ENCODE measurements around the gene DCANP1.

Gene DCANP1

DNA sequence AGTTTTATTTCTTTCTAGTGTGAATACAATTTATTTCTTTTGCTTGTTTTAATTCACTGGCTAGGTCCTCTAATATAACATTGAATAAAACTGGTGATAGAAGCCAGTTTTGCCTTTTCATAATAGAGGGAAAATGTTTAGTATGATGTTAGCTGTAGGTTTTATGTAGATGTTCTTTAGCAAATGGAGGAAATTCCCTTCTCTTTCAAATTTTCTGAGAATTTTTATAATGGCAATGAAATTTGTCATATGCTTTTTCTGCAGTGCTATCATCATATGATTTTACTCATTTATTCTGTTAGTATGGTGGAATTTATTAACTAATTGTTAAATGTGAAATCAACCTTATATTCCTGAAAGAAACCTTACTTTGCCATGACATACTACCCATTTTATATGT lies 30.1 kb downstream of the DCANP1 start:
- no peak for DNase-seq

DNA sequence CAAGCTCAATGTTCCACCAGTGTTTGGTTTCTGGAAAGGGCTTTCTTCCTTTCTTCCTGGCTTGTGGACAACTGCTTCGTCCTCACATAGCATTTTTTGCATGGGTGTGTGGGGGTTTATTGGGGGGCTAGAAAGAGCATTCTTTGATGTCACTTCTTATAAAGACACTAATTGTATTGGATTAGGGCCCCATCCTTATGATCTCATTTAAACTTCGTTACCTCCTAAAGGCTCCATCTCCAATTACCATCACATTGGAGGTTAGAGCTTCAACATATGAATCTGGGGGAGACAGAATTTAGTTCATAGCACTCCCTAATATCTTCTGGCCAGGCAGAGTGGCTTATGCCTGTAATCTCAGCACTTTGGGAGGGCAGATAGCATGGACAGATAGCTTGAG lies 42.1 kb downstream of the DCANP1 start:
- no peak for DNase-seq

DNA sequence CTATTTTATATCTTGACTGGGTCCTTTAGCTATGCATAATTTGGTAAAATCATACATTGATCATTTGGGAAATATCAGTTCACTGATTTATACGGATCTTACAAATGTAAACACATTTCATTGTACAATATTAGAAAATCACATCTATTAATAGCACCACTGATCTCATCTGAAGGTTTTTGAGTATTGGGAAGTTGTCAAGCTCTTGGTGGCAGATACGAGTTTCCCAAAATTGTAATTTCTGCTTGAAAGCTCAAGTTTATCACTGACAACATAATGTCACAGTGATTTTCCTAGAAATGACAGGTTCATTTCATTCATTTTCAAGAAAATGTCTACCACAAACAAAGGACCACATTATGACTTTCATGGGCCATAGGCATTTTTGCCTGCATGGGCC lies 45.1 kb downstream of the DCANP1 start:
- DNase-seq, result no peak

DNA sequence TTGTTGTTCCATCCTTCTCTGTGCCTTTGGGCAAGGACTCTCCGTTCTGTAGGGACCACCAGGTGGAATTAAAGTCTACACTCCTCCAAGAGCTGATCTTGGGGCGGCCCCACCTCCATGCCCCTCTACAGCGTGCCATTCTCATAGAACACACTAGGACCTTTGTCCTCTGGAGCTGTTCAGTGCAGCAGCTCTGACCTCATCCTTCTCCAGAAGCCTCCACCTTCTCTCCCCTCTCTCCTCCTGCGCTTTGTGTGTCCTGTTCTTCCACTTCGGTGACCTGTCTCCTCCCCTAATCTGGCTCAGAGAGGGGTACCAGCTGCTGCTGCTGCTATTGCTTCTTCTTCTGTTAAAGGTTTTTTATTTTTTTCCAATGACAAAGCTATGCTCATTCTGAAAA lies 46.3 kb downstream of the DCANP1 start:
- DNase-seq, result no peak

DNA sequence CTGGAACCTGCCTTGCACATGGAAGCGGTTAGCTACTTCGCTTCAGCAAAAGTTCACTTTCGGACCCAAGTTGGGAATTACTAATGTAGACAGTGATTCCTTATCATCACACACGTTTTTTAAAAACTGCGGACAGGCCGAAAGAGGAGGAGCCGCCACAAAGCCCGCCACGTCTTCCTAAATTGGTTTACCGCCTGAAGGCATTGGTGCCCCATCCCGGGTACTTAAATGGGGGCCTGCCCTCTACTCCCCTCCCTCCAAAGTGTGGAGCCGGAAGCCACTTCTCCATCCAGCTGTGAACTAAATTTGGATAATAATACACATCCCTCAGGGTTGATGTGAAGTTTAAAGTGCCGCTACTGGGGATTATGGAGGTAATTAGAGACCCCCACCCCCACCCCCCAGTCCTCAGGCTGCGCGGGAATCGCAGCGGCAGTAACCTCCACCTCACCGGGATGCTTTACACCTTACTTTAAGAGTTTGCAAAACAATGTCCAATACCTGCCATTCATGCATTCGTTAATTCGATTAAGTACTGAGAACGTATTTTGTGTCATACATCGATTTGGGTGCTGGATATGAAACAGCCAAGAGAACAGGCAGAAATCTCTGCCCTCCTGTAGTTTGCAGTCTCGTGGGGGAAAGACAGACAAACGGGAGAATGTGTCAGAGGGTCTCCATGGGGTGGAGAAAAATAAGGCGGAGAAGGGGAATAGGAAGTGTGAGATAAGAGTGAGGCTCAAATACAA lies 47.2 kb downstream of the DCANP1 start:
- DNase-seq, result no peak

DNA sequence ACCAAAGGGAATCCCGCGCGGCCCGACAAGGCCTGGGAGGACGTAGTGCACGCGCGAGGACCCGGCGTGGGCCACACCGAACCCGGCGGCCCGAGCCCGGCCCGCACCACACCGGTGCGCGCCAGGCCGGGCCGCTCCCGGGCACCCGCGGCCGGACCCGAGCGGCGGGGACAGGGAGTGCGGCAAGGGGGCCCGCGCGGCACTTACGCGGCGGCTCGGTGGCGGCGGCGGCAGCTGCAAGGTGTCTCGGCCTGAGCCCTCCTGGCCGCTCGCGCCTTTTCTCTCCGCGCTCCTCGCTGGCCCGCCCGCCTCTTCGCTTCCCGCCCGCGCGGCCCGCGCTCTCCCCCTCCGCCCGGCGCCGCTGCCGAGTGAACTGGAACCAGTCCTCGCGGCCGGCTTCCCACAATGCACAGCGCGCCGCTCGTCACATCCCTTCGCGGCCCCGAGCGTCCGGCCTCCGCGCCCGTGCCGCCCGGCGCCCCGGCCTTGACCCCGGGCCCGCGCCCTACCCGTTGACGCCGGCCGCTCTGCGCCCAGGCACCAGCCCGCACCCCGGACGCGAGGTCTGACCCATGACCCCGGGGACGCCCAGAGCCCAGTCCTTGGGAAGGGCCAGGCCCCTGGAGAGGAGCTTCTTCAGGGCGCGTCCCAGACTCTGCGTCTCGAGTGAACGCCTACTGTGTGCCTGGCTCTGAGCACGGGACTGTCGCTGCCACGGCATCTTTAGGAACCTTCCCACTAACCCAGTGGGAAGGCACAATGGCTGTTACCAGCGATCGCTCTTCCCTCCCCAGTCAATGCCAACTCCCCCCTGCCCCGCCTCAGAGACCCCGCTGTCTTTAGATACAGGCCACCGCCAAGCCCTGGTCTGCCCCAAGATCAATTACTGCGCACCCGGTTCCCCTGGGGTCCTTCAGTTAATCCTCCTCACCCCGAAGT lies 48.0 kb downstream of the DCANP1 start, which contains the start of gene MACROH2A1:
MACROH2A1 (minus strand) TSS at position 377 of the 939 bp plus-strand sequence. CDS start 10,138 bp downstream, outside the sequence.
- peak; percentile 81 to 82 for DNase-seq

DNA sequence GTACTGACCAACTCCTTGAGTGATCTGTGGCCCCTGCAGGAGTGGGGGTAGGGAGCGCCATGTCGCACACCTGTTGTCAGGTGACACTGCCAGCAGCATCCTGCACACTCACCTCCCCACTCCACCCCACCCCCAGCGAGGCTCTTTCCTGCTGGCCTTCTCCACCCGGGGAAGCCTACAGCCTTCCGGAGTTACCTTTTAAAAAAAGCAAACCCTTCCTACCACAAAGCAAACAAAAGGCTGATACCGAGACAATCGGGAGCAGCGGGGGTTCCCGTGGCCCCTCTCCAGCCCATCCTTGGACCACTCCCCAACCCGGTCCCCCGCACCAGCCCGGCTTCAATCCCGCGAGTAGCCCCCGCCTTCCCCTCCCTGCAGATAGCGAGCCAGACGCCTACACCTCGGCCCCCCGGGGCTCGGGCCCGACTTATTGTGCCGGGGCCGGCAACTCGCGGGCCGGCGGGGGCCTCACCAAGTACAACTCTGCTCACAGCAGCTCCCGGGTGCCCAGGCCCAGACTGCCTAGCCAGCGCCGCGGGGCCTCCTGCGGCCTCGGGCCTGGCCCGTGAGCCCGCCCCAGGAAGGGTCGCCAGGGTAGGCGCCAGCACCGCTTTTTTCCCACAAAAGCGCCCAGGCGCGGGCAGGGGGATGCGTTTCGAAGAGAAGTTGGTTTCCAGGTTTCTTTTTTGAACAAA lies 48.8 kb downstream of the DCANP1 start:
- no peak for DNase-seq

DNA sequence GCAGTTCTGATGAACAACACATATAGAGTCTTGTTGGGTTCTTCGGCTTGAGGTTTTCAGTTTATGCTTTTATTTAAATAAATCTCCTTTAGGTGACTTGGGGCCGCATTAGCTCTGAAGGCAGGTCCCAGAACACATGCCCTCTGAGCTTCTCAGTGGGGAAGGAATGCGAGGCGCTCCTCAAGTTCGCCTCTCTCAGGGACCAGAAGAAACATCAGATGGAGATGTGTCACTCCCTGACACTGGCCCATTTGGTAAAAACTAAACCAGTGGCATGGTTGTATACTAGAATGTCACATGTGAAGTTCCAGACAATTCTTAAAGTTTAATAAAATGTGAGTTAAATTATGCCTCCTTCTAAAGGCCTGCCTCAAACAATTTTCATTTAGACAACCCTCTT lies 50.1 kb downstream of the DCANP1 start:
- DNase-seq, result no peak

DNA sequence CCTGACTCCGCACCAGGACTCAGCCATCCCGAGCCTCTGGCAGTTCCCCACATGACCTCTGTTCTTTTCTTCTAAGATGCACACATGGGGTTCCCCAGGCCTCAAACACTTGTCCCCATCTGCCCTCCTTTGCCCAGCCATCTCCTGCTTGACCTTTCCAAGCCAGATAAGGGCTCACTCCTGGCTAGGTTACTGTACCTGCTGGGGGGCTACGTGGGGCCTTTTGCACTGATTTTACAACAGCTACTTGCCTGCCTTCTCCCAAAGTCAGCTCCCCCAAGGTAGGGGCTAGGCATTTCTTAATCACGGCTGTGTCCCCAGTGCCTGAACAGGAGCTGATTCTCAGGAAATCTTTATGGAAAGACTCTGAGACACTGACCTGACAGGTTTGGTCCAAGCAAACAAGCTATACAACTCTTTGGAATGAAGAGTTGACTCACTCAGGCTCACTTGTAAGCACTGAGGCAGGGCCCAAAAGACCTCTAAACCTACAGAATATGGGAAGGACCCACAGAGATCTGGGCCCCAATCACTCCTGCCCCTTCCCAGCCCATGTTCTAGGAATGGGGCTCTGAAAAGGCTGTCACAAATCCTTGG lies 50.6 kb downstream of the DCANP1 start:
- DNase-seq, result no peak

DNA sequence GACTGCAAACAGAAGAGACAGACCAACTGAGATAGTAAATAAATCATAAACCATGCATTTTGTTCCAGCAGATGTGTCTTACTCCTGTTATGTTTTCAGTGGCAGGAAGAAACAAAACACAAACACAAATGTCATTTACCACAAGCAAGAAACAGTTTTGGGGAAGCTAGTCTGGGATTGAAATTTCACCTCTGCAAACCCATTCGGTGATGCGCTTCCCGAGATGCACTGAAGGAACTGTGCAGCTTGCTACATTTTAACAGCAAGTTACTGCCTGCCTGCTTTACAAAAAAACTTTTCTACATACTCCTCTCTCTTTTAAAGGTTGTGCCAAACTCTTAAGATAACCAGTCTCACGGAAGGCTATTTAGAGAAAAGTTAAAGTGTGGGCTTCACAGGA lies 51.3 kb downstream of the DCANP1 start:
- no peak for DNase-seq

DNA sequence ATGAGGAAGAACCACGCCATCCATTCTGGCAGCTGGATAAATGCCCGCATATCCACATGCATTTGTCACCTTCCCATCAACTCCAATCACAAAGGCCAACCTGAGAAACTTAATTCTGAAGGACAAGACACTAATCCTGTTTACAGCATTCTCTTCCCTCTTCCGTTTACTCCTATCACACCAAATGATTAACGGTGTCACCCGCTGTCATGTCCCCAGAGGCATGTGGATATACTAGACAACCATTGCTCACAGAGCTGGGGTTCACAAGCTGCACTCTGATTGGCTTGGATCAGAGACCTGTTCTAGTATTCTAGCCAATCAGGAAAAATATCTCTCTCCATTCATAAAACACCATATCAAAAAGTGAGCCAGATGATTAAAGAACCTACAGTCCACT lies 51.7 kb downstream of the DCANP1 start:
- DNase-seq, result no peak

Measured in hippocampal formation (tissue), 2 donors.